NT2/D1 (cell line): ENCODE results near the gene FOXP4.

ENCODE experiments used
- DNase-seq: peaks from one replicate; pipeline ENCODE4 v3.0.0-alpha.2; 2011; ENCODE audit warnings: low read depth, low spot score
- H3K27me3 ChIP-seq: 2 replicates; pipeline ENCODE4 v1.6.0; 2011; ENCODE audit warnings: mild to moderate bottlenecking; ENCODE audit not compliant: insufficient read length, insufficient read depth
- H3K36me3 ChIP-seq: 2 replicates; pipeline ENCODE4 v1.6.1; 2011; ENCODE audit warnings: mild to moderate bottlenecking, low read length, mixed read lengths; ENCODE audit not compliant: insufficient read depth, insufficient read length
- H3K4me1 ChIP-seq: 2 replicates; pipeline ENCODE4 v1.5.1; 2011; ENCODE audit not compliant: insufficient read depth, insufficient read length
- H3K4me3 ChIP-seq: 2 replicates; pipeline ENCODE4 v1.5.1; 2011; ENCODE audit warnings: low read depth; ENCODE audit not compliant: insufficient read length
- H3K9ac ChIP-seq: 2 replicates; pipeline ENCODE4 v1.6.0; 2011; ENCODE audit warnings: low read depth; ENCODE audit not compliant: insufficient read length
- H3K9me3 ChIP-seq: 2 replicates; pipeline ENCODE4 v1.5.1; 2011; ENCODE audit warnings: mild to moderate bottlenecking, low read length; ENCODE audit not compliant: insufficient read depth
- SUZ12 ChIP-seq: IDR thresholded peaks from 2 replicates; pipeline ENCODE4 v1.6.1; 2011; ENCODE audit not compliant: insufficient read length, insufficient read depth; ENCODE audit errors: extremely low read depth
- YY1 ChIP-seq: IDR thresholded peaks from 2 replicates; pipeline ENCODE4 v1.6.1; 2011; ENCODE audit not compliant: insufficient read length, insufficient read depth
- ZNF274 ChIP-seq: IDR thresholded peaks from 2 replicates; pipeline ENCODE4 v1.6.1; 2011; ENCODE audit warnings: mild to moderate bottlenecking, low read depth, low read length

The FOXP4 gene

GRCh38 chr6:41511443-41512060 lies 34.6 kb upstream of the FOXP4 start:
- TF ChIP-seq YY1 (no peak), SUZ12 (no peak), ZNF274 (no peak)
- Histone ChIP-seq H3K4me3 (no peak overlapping the region), H3K4me1 (no peaks in the 10 kb centered on the region), H3K9me3 (no peaks in the 10 kb centered on the region), H3K36me3 (no peaks in the 10 kb centered on the region), H3K27me3 (peaks cover 52% of the 10 kb centered on the region), H3K9ac (no peak overlapping the region)
- no peak for DNase-seq

GRCh38 chr6:41512146-41512701 lies 34.0 kb upstream of the FOXP4 start:
- H3K27me3 ChIP-seq = peaks cover 49% of the 10 kb centered on the region
- H3K4me1 ChIP-seq = no peaks in the 10 kb centered on the region
- no peak for DNase-seq
- H3K36me3 ChIP-seq = no peaks in the 10 kb centered on the region
- no peak overlapping the region for H3K9ac ChIP-seq
- H3K4me3 ChIP-seq = no peak overlapping the region
- no peaks in the 10 kb centered on the region for H3K9me3 ChIP-seq
- TF ChIP-seq SUZ12 = no peak
- no peak for TF ChIP-seq ZNF274
- no peak for TF ChIP-seq YY1

- no peaks in the 10 kb centered on the region for H3K36me3 ChIP-seq
- H3K9ac ChIP-seq = no peak overlapping the region
- H3K27me3 ChIP-seq = peaks cover 24% of the 10 kb centered on the region
- no peak for DNase-seq
- no peaks in the 10 kb centered on the region for H3K9me3 ChIP-seq
- H3K4me1 ChIP-seq = peaks cover 3% of the 10 kb centered on the region
- TF ChIP-seq SUZ12 (no peak), ZNF274 (no peak), YY1 (no peak)
- H3K4me3 ChIP-seq = no peak overlapping the region
Measured at GRCh38 chr6:41515995-41516394, 30.2 kb upstream of the FOXP4 start.

- Histone ChIP-seq H3K27me3 (peaks cover 10% of the 10 kb centered on the region), H3K4me1 (peaks cover 3% of the 10 kb centered on the region), H3K36me3 (no peaks in the 10 kb centered on the region), H3K9me3 (no peaks in the 10 kb centered on the region), H3K4me3 (no peak overlapping the region), H3K9ac (no peak overlapping the region)
- DNase-seq = no peak
- TF ChIP-seq YY1 (no peak), SUZ12 (no peak), ZNF274 (no peak)
Measured at GRCh38 chr6:41518118-41518517, 28.1 kb upstream of the FOXP4 start.

GRCh38 chr6:41519305-41519744 lies 26.9 kb upstream of the FOXP4 start:
- Histone ChIP-seq H3K36me3 (no peaks in the 10 kb centered on the region), H3K9ac (no peak overlapping the region), H3K9me3 (no peaks in the 10 kb centered on the region), H3K4me1 (peaks cover 6% of the 10 kb centered on the region), H3K4me3 (no peak overlapping the region), H3K27me3 (peaks cover 4% of the 10 kb centered on the region)
- no peak for DNase-seq
- no peak for TF ChIP-seq ZNF274

GRCh38 chr6:41519745-41520699 lies 26.2 kb upstream of the FOXP4 start:
- Histone ChIP-seq H3K9ac (no peak overlapping the region), H3K4me3 (no peak overlapping the region), H3K4me1 (peaks cover 8% of the 10 kb centered on the region), H3K27me3 (peaks cover 4% of the 10 kb centered on the region), H3K36me3 (no peaks in the 10 kb centered on the region), H3K9me3 (no peaks in the 10 kb centered on the region)
- no peak for DNase-seq
- TF ChIP-seq YY1 (no peak), ZNF274 (no peak), SUZ12 (no peak)

- TF ChIP-seq ZNF274 (no peak), SUZ12 (no peak), YY1 (no peak)
- DNase-seq = no peak
- Histone ChIP-seq H3K9ac (no peak overlapping the region), H3K27me3 (peaks cover 16% of the 10 kb centered on the region), H3K4me3 (no peak overlapping the region), H3K4me1 (peaks cover 8% of the 10 kb centered on the region), H3K9me3 (no peaks in the 10 kb centered on the region), H3K36me3 (no peaks in the 10 kb centered on the region)
Measured at GRCh38 chr6:41522780-41523548, 23.2 kb upstream of the FOXP4 start.
